Activated naive CD4-positive, alpha-beta T cell treated with anti-CD3 and anti-CD28 coated beads for 36 hours (primary cell): ENCODE measurements around the gene TMEM45A. TPM values are rescaled to one million over a fixed set of nuclear protein-coding genes. Genes with fewer than 3 reads are reported as not detected.
"Not testable (repeated sequence)": the region's sequence is repeated elsewhere in the genome, so short reads cannot be mapped to it uniquely, and the experiment has no call there.

ENCODE experiments used
- CTCF ChIA-PET: fragments of 350-600 bp; sonication (Branson Sonifier 250); formaldehyde crosslinking; loops from one replicate; lab custom pipeline; 2021; ENCODE audit warnings: antibody characterized with exemption; lab: Charles Lee
- DNase-seq: peaks from one replicate; pipeline ENCODE4 v3.0.0-alpha.2; 2020
- H3K27ac Mint-ChIP-seq: one replicate; pipeline ENCODE4 v1.8.0; 2021; ENCODE audit warnings: mild to moderate bottlenecking, mixed read lengths
- H3K27me3 Mint-ChIP-seq: one replicate; pipeline ENCODE4 v1.8.0; 2021; ENCODE audit warnings: low read depth, mixed read lengths
- H3K36me3 Mint-ChIP-seq: one replicate; pipeline ENCODE4 v1.8.0; 2021; ENCODE audit warnings: low read depth, mixed read lengths
- H3K4me1 Mint-ChIP-seq: one replicate; pipeline ENCODE4 v1.8.0; 2021; ENCODE audit warnings: low read depth, mixed read lengths
- H3K4me3 Mint-ChIP-seq: one replicate; pipeline ENCODE4 v1.8.0; 2021; ENCODE audit warnings: mild to moderate bottlenecking, moderate library complexity, mixed read lengths
- H3K9me3 Mint-ChIP-seq: one replicate; pipeline ENCODE4 v1.8.0; 2021; ENCODE audit warnings: mixed read lengths
- intact Hi-C: fragments of 100-400 bp; cut with micrococcal nuclease; formaldehyde crosslinking; loops from one replicate; pipeline ENCODE4 v1.15.1; 2023
- total RNA-seq, 2 experiments: library from RNA; stranded (reverse); gene quantifications; one replicate each; pipeline ENCODE4 v1.2.3, GENCODE V29; 2021

TMEM45A gene
- total RNA-seq, 2 experiments from 2014 or later = 0.21 to 0.22 TPM

GRCh38 chr3:100540791-100541334 lies 48.4 kb downstream of the TMEM45A start:
- DNase-seq = no peak
- intact Hi-C loops = no loop called here
- CTCF ChIA-PET = no interaction called here
- H3K9me3 Mint-ChIP-seq = no peaks in the 10 kb centered on the region
- no peaks in the 10 kb centered on the region for H3K27me3 Mint-ChIP-seq
- no peaks in the 10 kb centered on the region for H3K36me3 Mint-ChIP-seq
- H3K4me3 Mint-ChIP-seq = no peak overlapping the region
- no peak overlapping the region for H3K27ac Mint-ChIP-seq
- no peaks in the 10 kb centered on the region for H3K4me1 Mint-ChIP-seq

- H3K36me3 Mint-ChIP-seq, H3K27ac Mint-ChIP-seq, intact Hi-C loops, H3K4me3 Mint-ChIP-seq, H3K9me3 Mint-ChIP-seq, H3K4me1 Mint-ChIP-seq, DNase-seq, H3K27me3 Mint-ChIP-seq: not testable (repeated sequence)
- CTCF ChIA-PET = interaction anchor here (0.6 kb wide), 1 partner anchor 79 kb away, joined by 3 read pairs; no protein-coding TSS in a partner anchor
Observed at GRCh38 chr3:100541428-100541827, 49.0 kb downstream of the TMEM45A start.

GRCh38 chr3:100545371-100545770 lies 53.0 kb downstream of the TMEM45A start:
- Mint-ChIP-seq H3K4me3 (no peak overlapping the region), H3K27me3 (peaks cover 7% of the 10 kb centered on the region), H3K27ac (no peak overlapping the region), H3K4me1 (no peaks in the 10 kb centered on the region), H3K9me3 (no peaks in the 10 kb centered on the region), H3K36me3 (no peaks in the 10 kb centered on the region)
- intact Hi-C loops = no loop called here
- no peak for DNase-seq
- CTCF ChIA-PET = no interaction called here

- H3K27ac Mint-ChIP-seq = no peak overlapping the region
- intact Hi-C loops = no loop called here
- no peaks in the 10 kb centered on the region for H3K9me3 Mint-ChIP-seq
- no peaks in the 10 kb centered on the region for H3K4me1 Mint-ChIP-seq
- H3K27me3 Mint-ChIP-seq = peaks cover 10% of the 10 kb centered on the region
- H3K4me3 Mint-ChIP-seq = no peak overlapping the region
- no peaks in the 10 kb centered on the region for H3K36me3 Mint-ChIP-seq
- no peak for DNase-seq
- CTCF ChIA-PET = no interaction called here
Observed at GRCh38 chr3:100546020-100546744, 53.8 kb downstream of the TMEM45A start.

GRCh38 chr3:100548053-100548452 lies 55.6 kb downstream of the TMEM45A start:
- H3K4me1 Mint-ChIP-seq = no peaks in the 10 kb centered on the region
- no peak overlapping the region for H3K27ac Mint-ChIP-seq
- no peak overlapping the region for H3K4me3 Mint-ChIP-seq
- no peak for DNase-seq
- peaks cover 10% of the 10 kb centered on the region for H3K27me3 Mint-ChIP-seq
- H3K9me3 Mint-ChIP-seq = no peaks in the 10 kb centered on the region
- H3K36me3 Mint-ChIP-seq = no peaks in the 10 kb centered on the region
- intact Hi-C loops = no loop called here
- CTCF ChIA-PET = no interaction called here

GRCh38 chr3:100553618-100554372 lies 61.4 kb downstream of the TMEM45A start:
- H3K27me3 Mint-ChIP-seq = peaks cover 7% of the 10 kb centered on the region
- H3K4me1 Mint-ChIP-seq = no peaks in the 10 kb centered on the region
- H3K36me3 Mint-ChIP-seq = no peaks in the 10 kb centered on the region
- intact Hi-C loops = no loop called here
- DNase-seq = no peak
- CTCF ChIA-PET = no interaction called here
- no peak overlapping the region for H3K4me3 Mint-ChIP-seq
- H3K27ac Mint-ChIP-seq = no peak overlapping the region
- no peaks in the 10 kb centered on the region for H3K9me3 Mint-ChIP-seq

- no peaks in the 10 kb centered on the region for H3K4me1 Mint-ChIP-seq
- H3K4me3 Mint-ChIP-seq = no peak overlapping the region
Observed at GRCh38 chr3:100554373-100554676, 61.9 kb downstream of the TMEM45A start.

GRCh38 chr3:100556673-100557310 lies 64.4 kb downstream of the TMEM45A start:
- Mint-ChIP-seq H3K27me3 (no peaks in the 10 kb centered on the region), H3K9me3 (no peaks in the 10 kb centered on the region), H3K27ac (no peak overlapping the region), H3K4me1 (peaks cover 6% of the 10 kb centered on the region), H3K4me3 (no peak overlapping the region), H3K36me3 (no peaks in the 10 kb centered on the region)
- intact Hi-C loops = no loop called here
- DNase-seq = no peak
- CTCF ChIA-PET = no interaction called here

More at GRCh38 chr3:100554373-100554676, 61.9 kb downstream of the TMEM45A start:
- DNase-seq = no peak
- CTCF ChIA-PET = no interaction called here
- no peaks in the 10 kb centered on the region for H3K36me3 Mint-ChIP-seq
- peaks cover 5% of the 10 kb centered on the region for H3K27me3 Mint-ChIP-seq
- intact Hi-C loops = no loop called here
- no peak overlapping the region for H3K27ac Mint-ChIP-seq
- no peaks in the 10 kb centered on the region for H3K9me3 Mint-ChIP-seq

GRCh38 chr3:100558233-100558632 lies 65.8 kb downstream of the TMEM45A start:
- no peak overlapping the region for H3K4me3 Mint-ChIP-seq
- intact Hi-C loops = no loop called here
- H3K4me1 Mint-ChIP-seq = peaks cover 6% of the 10 kb centered on the region
- H3K9me3 Mint-ChIP-seq = no peaks in the 10 kb centered on the region
- CTCF ChIA-PET = no interaction called here
- H3K27me3 Mint-ChIP-seq = no peaks in the 10 kb centered on the region
- H3K36me3 Mint-ChIP-seq = no peaks in the 10 kb centered on the region
- no peak for DNase-seq
- no peak overlapping the region for H3K27ac Mint-ChIP-seq

GRCh38 chr3:100560426-100560825 lies 68.0 kb downstream of the TMEM45A start:
- no peak overlapping the region for H3K4me3 Mint-ChIP-seq
- DNase-seq = no peak

GRCh38 chr3:100561459-100562158 lies 69.2 kb downstream of the TMEM45A start:
- DNase-seq = no peak
- Mint-ChIP-seq H3K9me3 (no peaks in the 10 kb centered on the region), H3K27me3 (no peaks in the 10 kb centered on the region), H3K4me3 (no peak overlapping the region), H3K4me1 (peaks cover 6% of the 10 kb centered on the region), H3K36me3 (no peaks in the 10 kb centered on the region), H3K27ac (no peak overlapping the region)
- CTCF ChIA-PET = interaction anchor here (0.6 to 1.1 kb wide), 4 partner anchors 29 to 424 kb away, joined by 3 to 6 read pairs (median 3); no protein-coding TSS in a partner anchor
- intact Hi-C loops = no loop called here

More at GRCh38 chr3:100560426-100560825, 68.0 kb downstream of the TMEM45A start:
- Mint-ChIP-seq H3K27me3 (no peaks in the 10 kb centered on the region), H3K4me1 (peaks cover 6% of the 10 kb centered on the region), H3K36me3 (no peaks in the 10 kb centered on the region), H3K9me3 (no peaks in the 10 kb centered on the region), H3K27ac (no peak overlapping the region)
- CTCF ChIA-PET = interaction anchor here (0.9 kb wide), 1 partner anchor 97 kb away, joined by 3 read pairs; no protein-coding TSS in a partner anchor
- intact Hi-C loops = no loop called here
